ENCODE results near the gene LKAAEAR1.

GRCh38 chr20:64057628-64058498 is 26.3 kb downstream of the LKAAEAR1 start:
- TF ChIP-seq EZH2 (IDR thresholded peaks at IDR 0.05; ENCODE audit: borderline replicate concordance, low read length) (no peak), CTCF (IDR thresholded peaks at IDR 0.05; ENCODE audit: low read length) (peak; percentile 85)
